ENCODE measurements around the gene PRC1. TPM values are rescaled to one million over a fixed set of nuclear protein-coding genes. Genes with fewer than 3 reads are reported as not detected.

Gene PRC1
- 8.3 and 12.8 TPM in 2 replicates for total RNA-seq

GRCh38 chr15:90994417-90995311, at the start of gene PRC1:
Gene PRC1 (minus strand): TSS chr15:90994535. CDS start chr15:90994417, 118 bp downstream.

GRCh38 chr15:91022075-91022831, 27.9 kb upstream of the PRC1 start, which contains the start of gene VPS33B:
Gene VPS33B (minus strand): TSS chr15:91022594. CDS start chr15:91022249, 345 bp downstream.

DNA sequence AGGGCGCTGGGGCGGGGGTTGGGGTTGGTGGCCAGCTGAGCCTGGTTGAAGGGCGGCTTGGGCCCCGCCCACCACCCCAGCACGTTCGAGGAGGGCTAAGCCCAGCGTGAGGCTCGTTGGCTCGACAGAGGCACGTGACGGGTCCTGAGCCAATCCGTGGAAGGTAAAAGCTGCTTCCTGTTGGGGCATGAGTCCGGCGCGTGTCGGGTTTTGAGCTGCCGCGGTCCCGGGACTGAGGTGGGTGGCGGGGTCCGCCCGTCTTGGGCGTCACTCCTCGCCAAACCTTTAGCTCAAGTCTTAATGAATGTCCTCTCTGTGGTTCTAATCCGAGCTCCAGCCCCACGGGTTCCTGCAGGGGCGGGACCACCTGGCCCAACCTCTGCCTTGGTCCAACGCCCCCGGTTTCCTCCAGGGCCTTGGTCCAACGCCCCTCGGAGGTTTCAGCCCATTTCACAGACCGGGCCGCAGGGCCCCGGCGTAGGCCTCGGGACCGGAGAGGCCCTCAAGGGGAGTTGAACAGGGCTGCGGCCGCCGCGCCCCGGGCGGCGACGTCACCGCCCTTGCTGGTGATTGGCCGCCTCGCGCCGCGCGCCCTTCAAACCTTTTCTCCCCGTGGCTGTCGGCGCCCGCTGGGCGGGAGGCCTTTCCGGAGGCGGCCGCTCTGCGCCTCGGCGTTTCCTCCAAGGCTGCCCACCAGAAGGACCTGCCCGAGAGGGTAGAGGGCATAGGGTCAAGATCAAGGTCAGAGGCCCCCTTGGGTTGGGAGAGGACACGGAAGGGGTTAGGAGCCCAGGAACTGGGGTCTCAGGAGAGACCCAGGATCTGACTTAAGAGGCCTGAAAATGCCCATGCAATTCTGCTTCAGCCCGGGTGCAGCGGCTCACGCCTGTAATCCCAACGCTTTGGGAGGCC, 39.4 kb downstream of the PRC1 start, which contains the start of gene RCCD1:
RCCD1 (plus strand) TSS at position 173 of the 912 bp plus-strand sequence. CDS start 1,851 bp downstream, outside the sequence.

GRCh38 chr15:90934949-90935751, 59.2 kb downstream of the PRC1 start, which contains the start of gene UNC45A:
Gene UNC45A (plus strand): TSS chr15:90935285. CDS start chr15:90935325, 40 bp downstream.

GRCh38 chr15:90931828-90932659, 62.3 kb downstream of the PRC1 start, which contains the start of gene HDDC3:
Gene HDDC3 (minus strand): TSS chr15:90932549. CDS start chr15:90932540, 9 bp downstream.

Other genes with a start within 250 kb of the PRC1 start
- 28.6 and 51.8 TPM in 2 replicates for gene FURIN, start 125.9 kb downstream of the PRC1 start, total RNA-seq
- 26.6 and 30.5 TPM in 2 replicates for gene FES, start 110.0 kb downstream of the PRC1 start, total RNA-seq
- 7.5 and 11.1 TPM in 2 replicates for gene MAN2A2, start 91.2 kb downstream of the PRC1 start, total RNA-seq
- 8.8 and 9.3 TPM in 2 replicates for gene HDDC3, start 62.0 kb downstream of the PRC1 start, total RNA-seq
- gene UNC45A, start 59.2 kb downstream of the PRC1 start, total RNA-seq = 24.5 and 36.4 TPM in 2 replicates
- gene RCCD1, start 39.7 kb downstream of the PRC1 start, total RNA-seq = 7.4 and 16.3 TPM in 2 replicates
- 5.6 and 13.1 TPM in 2 replicates for gene VPS33B, start 28.1 kb upstream of the PRC1 start, total RNA-seq
- gene SV2B, start 105.7 kb upstream of the PRC1 start, total RNA-seq = not detected in 2 replicates